ENCODE measurements around the gene SUN1. TPM values are rescaled to one million over a fixed set of nuclear protein-coding genes. Genes with fewer than 3 reads are reported as not detected.

Gene SUN1
- total RNA-seq, 1 donor from 2014 or later, result 99.9 TPM

DNA sequence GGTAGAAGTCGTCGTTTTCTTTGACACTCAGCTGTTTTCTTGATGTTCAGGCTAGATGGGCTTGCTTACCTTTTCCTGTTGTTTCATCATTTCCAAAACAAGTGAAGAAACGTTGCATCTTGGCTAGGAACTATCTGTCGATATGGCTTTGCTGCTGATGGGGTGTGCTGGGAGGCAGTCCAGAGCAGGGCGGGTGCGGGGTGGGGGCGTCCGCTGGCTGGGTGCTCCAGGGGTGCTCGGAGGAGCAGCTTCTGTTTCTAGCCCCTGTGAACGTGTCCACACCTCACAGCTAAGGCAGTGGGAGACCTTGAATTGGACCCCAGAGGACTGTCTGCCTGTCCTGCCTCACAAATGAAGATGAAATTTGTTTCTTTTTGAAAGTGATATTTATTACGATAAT, 7.6 kb upstream of the SUN1 start:
- Mint-ChIP-seq H3K4me3 (no peak overlapping the region), H3K36me3 (ENCODE audit: low read depth) (no peaks in the 10 kb centered on the region), H3K4me1 (peaks cover 54% of the 10 kb centered on the region), H3K9me3 (no peaks in the 10 kb centered on the region), H3K27ac (ENCODE audit: unreplicated experiment) (no peak overlapping the region), H3K27me3 (ENCODE audit: low read depth) (no peaks in the 10 kb centered on the region)
- TF ChIP-seq, protein P1, sequence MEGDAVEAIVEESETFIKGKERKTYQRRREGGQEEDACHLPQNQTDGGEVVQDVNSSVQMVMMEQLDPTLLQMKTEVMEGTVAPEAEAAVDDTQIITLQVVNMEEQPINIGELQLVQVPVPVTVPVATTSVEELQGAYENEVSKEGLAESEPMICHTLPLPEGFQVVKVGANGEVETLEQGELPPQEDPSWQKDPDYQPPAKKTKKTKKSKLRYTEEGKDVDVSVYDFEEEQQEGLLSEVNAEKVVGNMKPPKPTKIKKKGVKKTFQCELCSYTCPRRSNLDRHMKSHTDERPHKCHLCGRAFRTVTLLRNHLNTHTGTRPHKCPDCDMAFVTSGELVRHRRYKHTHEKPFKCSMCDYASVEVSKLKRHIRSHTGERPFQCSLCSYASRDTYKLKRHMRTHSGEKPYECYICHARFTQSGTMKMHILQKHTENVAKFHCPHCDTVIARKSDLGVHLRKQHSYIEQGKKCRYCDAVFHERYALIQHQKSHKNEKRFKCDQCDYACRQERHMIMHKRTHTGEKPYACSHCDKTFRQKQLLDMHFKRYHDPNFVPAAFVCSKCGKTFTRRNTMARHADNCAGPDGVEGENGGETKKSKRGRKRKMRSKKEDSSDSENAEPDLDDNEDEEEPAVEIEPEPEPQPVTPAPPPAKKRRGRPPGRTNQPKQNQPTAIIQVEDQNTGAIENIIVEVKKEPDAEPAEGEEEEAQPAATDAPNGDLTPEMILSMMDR (conservative IDR thresholded peaks at IDR 0.05), result no peak
- no peak for DNase-seq (ENCODE audit: low read depth, low spot score)

DNA sequence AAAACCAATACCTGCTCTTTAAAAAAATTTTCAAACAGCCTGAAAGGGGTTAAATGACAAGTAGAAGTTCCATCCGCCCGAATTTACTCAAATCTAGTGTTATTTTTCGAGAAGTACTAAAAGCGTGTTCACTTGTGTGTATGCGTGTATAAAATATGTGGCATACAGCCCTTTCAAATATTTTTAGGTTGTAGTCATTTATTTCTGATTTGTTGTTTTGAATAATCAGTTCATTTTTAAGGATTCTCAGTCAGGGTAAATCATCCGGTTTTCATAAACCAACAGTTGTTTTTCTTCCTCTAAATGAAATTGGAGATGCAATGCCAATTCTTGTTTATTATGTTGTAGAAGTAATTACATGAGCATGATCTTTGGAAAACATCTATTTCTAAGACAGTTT, 6.9 kb upstream of the SUN1 start:
- DNase-seq (ENCODE audit: low read depth, low spot score), result no peak
- Mint-ChIP-seq H3K27me3 (ENCODE audit: low read depth) (no peaks in the 10 kb centered on the region), H3K27ac (ENCODE audit: unreplicated experiment) (no peak overlapping the region), H3K9me3 (no peaks in the 10 kb centered on the region), H3K36me3 (ENCODE audit: low read depth) (no peaks in the 10 kb centered on the region), H3K4me3 (no peak overlapping the region), H3K4me1 (peaks cover 50% of the 10 kb centered on the region)
- TF ChIP-seq, protein P1 (conservative IDR thresholded peaks at IDR 0.05), result no peak

DNA sequence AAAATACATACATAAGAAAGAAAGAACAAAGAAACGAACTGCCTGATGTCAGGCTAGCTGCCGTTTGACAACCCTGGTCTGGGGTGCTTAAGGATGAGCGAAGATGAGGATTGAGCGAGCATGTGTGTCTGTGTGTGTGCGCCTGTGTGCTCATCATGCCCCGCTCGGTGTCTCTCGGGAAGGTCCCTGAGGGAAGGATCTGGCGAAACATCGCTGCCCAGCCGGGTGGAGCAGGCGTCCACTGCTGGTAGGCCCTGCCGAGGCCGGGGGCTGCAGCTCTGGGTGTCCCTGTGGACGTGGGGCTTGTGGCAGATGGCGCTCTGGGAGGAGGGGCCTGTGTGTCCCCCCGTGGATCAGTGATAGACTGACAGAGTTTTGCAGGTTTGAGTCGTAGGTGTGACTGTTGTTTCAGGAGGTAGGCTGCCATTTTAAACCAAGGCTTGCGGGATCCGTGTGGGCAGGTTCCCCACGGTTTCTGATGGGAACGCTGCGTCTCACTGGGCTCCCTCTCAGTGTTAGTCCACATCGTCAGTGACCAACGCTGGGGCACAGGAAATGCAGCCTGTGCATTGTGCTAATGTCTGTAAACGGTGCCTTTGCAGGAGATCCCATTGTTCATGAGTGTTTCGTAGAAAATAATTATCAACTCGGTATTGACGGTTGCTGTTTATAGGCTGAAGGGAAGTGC, 5.9 kb upstream of the SUN1 start:
- Mint-ChIP-seq H3K4me1 (peaks cover 43% of the 10 kb centered on the region), H3K27ac (ENCODE audit: unreplicated experiment) (peak overlapping the region; percentile 71), H3K4me3 (no peak overlapping the region), H3K9me3 (no peaks in the 10 kb centered on the region), H3K27me3 (ENCODE audit: low read depth) (no peaks in the 10 kb centered on the region), H3K36me3 (ENCODE audit: low read depth) (no peaks in the 10 kb centered on the region)
- DNase-seq (ENCODE audit: low read depth, low spot score), result no peak
- TF ChIP-seq, protein P1 (conservative IDR thresholded peaks at IDR 0.05), result no peak

DNA sequence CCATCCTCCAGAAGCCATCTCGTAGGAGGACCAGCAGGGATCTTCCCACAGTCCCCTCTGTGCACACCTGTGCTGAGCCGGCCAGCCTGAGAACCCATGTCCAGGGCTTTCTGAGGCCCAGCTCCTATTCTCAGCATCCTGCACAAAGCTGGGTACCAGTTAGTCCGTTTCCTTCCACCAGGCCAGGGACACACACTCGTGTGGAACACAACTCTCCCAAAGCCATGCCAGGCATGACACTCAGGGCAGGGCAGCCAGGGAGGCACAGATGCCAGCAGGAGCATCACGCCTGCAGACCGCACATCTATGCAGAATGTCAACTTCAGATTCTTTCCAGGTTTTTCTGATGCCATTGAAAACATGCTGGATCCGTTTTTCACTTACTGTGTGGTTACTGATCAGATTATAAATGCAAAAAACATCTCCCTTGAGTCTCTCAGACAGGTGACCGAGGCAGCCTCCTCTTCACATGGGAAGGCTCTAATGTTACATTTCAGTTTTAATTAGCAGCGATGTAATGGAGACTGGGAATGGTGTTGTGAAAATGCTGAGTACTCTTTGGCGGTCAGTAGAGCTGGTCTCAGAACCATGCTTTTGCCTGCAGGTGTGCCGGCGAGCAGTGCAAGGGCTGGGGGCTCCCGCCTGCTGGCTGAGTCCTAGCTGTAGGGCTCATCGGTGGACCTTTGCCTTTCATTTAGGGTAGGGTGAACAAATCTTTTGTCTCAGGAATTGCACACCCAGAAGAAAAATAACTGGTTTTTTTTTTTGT, 3.3 kb upstream of the SUN1 start:
- peaks cover 40% of the 10 kb centered on the region for H3K4me1 Mint-ChIP-seq
- TF ChIP-seq, protein P1 (conservative IDR thresholded peaks at IDR 0.05), result no peak

DNA sequence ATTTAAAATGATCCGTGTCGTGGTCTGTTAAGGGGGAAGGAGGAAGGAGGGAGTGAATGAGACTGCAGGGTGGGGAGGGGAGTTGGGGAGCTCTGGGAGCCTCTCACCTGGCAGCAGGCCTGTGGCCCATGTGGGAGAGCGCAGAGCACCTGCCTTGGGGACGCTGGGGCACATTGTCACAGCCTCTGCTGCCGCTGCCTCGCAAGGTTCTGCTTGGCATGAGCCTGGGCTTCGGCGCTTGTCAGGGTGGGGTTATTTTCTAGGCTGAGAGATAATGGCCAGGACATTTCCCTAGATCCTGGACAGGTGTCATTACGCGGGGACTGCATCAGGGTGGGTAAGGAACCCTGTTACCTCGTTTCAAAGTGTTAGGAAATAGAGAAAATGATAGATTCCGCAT, 2.2 kb upstream of the SUN1 start:
- H3K36me3 Mint-ChIP-seq (ENCODE audit: low read depth), result no peaks in the 10 kb centered on the region
- DNase-seq (ENCODE audit: low read depth, low spot score), result no peak
- H3K27me3 Mint-ChIP-seq (ENCODE audit: low read depth), result no peaks in the 10 kb centered on the region
- H3K27ac Mint-ChIP-seq (ENCODE audit: unreplicated experiment), result no peak overlapping the region
- H3K4me1 Mint-ChIP-seq, result peaks cover 34% of the 10 kb centered on the region
- no peaks in the 10 kb centered on the region for H3K9me3 Mint-ChIP-seq
- H3K4me3 Mint-ChIP-seq, result no peak overlapping the region
- TF ChIP-seq, protein P1 (conservative IDR thresholded peaks at IDR 0.05), result no peak

More for the DNA sequence above, 3.3 kb upstream of the SUN1 start:
- Mint-ChIP-seq H3K36me3 (ENCODE audit: low read depth) (no peaks in the 10 kb centered on the region), H3K27ac (ENCODE audit: unreplicated experiment) (no peak overlapping the region), H3K27me3 (ENCODE audit: low read depth) (no peaks in the 10 kb centered on the region), H3K4me3 (no peak overlapping the region), H3K9me3 (no peaks in the 10 kb centered on the region)
- DNase-seq (ENCODE audit: low read depth, low spot score), result no peak
